GM10266 (cell line): ENCODE measurements around the gene IRF2.

Experiments
- DNase-seq: peaks from one replicate; pipeline ENCODE4 v3.0.0; 2012; ENCODE audit errors: extremely low spot score
- CTCF ChIP-seq: IDR thresholded peaks from 2 replicates; pipeline ENCODE4 v1.5.1; 2012; ENCODE audit warnings: mild to moderate bottlenecking, low read depth; ENCODE audit not compliant: control insufficient read depth, insufficient read depth; ENCODE audit errors: missing control alignments

The IRF2 gene

GRCh38 chr4:184363258-184363657 is 111.1 kb downstream of the IRF2 start:
- TF ChIP-seq CTCF: no peak
- no peak for DNase-seq

GRCh38 chr4:184362396-184362795 is 112.0 kb downstream of the IRF2 start:
- no peak for DNase-seq
- TF ChIP-seq CTCF: no peak

GRCh38 chr4:184361443-184361842 is 112.9 kb downstream of the IRF2 start:
- TF ChIP-seq CTCF: no peak
- DNase-seq: no peak

- DNase-seq: no peak
- no peak for TF ChIP-seq CTCF
These were observed 114.5 kb downstream of the IRF2 start for GRCh38 chr4:184359888-184360287.

GRCh38 chr4:184358521-184359232 is 115.7 kb downstream of the IRF2 start:
- no peak for TF ChIP-seq CTCF
- no peak for DNase-seq

GRCh38 chr4:184357772-184358171 is 116.6 kb downstream of the IRF2 start:
- no peak for TF ChIP-seq CTCF
- DNase-seq: no peak

GRCh38 chr4:184357165-184357564 is 117.2 kb downstream of the IRF2 start:
- TF ChIP-seq CTCF: no peak
- DNase-seq: no peak
